ENCODE measurements around the gene ZNF500.

ZNF500 gene

GRCh38 chr16:4798456-4798855, 31.5 kb upstream of the ZNF500 start:
- TF ChIP-seq EZH2 (optimal IDR thresholded peaks at IDR 0.05; ENCODE audit: low read depth, low read length), result no peak
- TF ChIP-seq CTCF (IDR thresholded peaks at IDR 0.05; ENCODE audit: low read length), result no peak
- no peak for TF ChIP-seq EZH2phosphoT487 (IDR thresholded peaks at IDR 0.05; ENCODE audit: low read length)
- H3K27me3 ChIP-seq (replicated peaks; ENCODE audit: insufficient read depth, low read length), result no peaks in the 10 kb centered on the region
- H3K9me2 ChIP-seq (replicated peaks; ENCODE audit: insufficient read depth, low read length), result no peaks in the 10 kb centered on the region
- H3K36me3 ChIP-seq (replicated peaks; ENCODE audit: insufficient read depth, low read length), result no peaks in the 10 kb centered on the region
- no peaks in the 10 kb centered on the region for H4K20me1 ChIP-seq (ENCODE audit: insufficient read depth, low read length)
- DNase-seq, result no peak
- H3F3A ChIP-seq (ENCODE audit: insufficient read depth, low read length), result peaks cover 14% of the 10 kb centered on the region
- H2AFZ ChIP-seq (ENCODE audit: low read length), result no peak overlapping the region
- H3K9ac ChIP-seq (ENCODE audit: low read length), result no peak overlapping the region
- no peaks in the 10 kb centered on the region for H3K79me2 ChIP-seq (ENCODE audit: low read length)
- H3K4me3 ChIP-seq (ENCODE audit: low read length), result no peak overlapping the region
- H3K4me2 ChIP-seq (ENCODE audit: low read depth, low read length), result no peak overlapping the region
- H3K4me1 ChIP-seq (ENCODE audit: low read length), result 0 out of 2 replicates have a peak, but pooled peaks cover 3% of the 10 kb centered on the region
- no peak overlapping the region for H3K27ac ChIP-seq (ENCODE audit: low read length)
- no peaks in the 10 kb centered on the region for H3K9me3 ChIP-seq (replicated peaks; ENCODE audit: insufficient read depth, low read length)

- H3K4me1 ChIP-seq (ENCODE audit: low read length), result 0 out of 2 replicates have a peak, but pooled peaks cover 3% of the 10 kb centered on the region
- H3F3A ChIP-seq (ENCODE audit: insufficient read depth, low read length), result peaks cover 8% of the 10 kb centered on the region
- H3K79me2 ChIP-seq (ENCODE audit: low read length), result no peaks in the 10 kb centered on the region
- no peaks in the 10 kb centered on the region for H3K27me3 ChIP-seq (replicated peaks; ENCODE audit: insufficient read depth, low read length)
- no peak overlapping the region for H3K4me3 ChIP-seq (ENCODE audit: low read length)
- no peak overlapping the region for H3K9ac ChIP-seq (ENCODE audit: low read length)
- H3K9me3 ChIP-seq (replicated peaks; ENCODE audit: insufficient read depth, low read length), result no peaks in the 10 kb centered on the region
- no peaks in the 10 kb centered on the region for H4K20me1 ChIP-seq (ENCODE audit: insufficient read depth, low read length)
- no peaks in the 10 kb centered on the region for H3K9me2 ChIP-seq (replicated peaks; ENCODE audit: insufficient read depth, low read length)
- H3K36me3 ChIP-seq (replicated peaks; ENCODE audit: insufficient read depth, low read length), result no peaks in the 10 kb centered on the region
- no peak overlapping the region for H2AFZ ChIP-seq (ENCODE audit: low read length)
- no peak for TF ChIP-seq CTCF (IDR thresholded peaks at IDR 0.05; ENCODE audit: low read length)
- no peak for TF ChIP-seq EZH2 (optimal IDR thresholded peaks at IDR 0.05; ENCODE audit: low read depth, low read length)
- no peak for TF ChIP-seq EZH2phosphoT487 (IDR thresholded peaks at IDR 0.05; ENCODE audit: low read length)
- DNase-seq, result no peak
- no peak overlapping the region for H3K4me2 ChIP-seq (ENCODE audit: low read depth, low read length)
- no peak overlapping the region for H3K27ac ChIP-seq (ENCODE audit: low read length)
Measured at GRCh38 chr16:4797805-4798252, 30.9 kb upstream of the ZNF500 start.

- Histone ChIP-seq H3F3A (ENCODE audit: insufficient read depth, low read length) (peaks cover 7% of the 10 kb centered on the region), H4K20me1 (ENCODE audit: insufficient read depth, low read length) (no peaks in the 10 kb centered on the region), H3K27me3 (replicated peaks; ENCODE audit: insufficient read depth, low read length) (no peaks in the 10 kb centered on the region), H3K9ac (ENCODE audit: low read length) (no peak overlapping the region), H3K79me2 (ENCODE audit: low read length) (no peaks in the 10 kb centered on the region), H3K4me2 (ENCODE audit: low read depth, low read length) (no peak overlapping the region), H3K4me1 (ENCODE audit: low read length) (0 out of 2 replicates have a peak, but pooled peaks cover 3% of the 10 kb centered on the region), H3K9me2 (replicated peaks; ENCODE audit: insufficient read depth, low read length) (no peaks in the 10 kb centered on the region), H3K9me3 (replicated peaks; ENCODE audit: insufficient read depth, low read length) (no peaks in the 10 kb centered on the region), H3K4me3 (ENCODE audit: low read length) (no peak overlapping the region), H3K27ac (ENCODE audit: low read length) (no peak overlapping the region), H3K36me3 (replicated peaks; ENCODE audit: insufficient read depth, low read length) (no peaks in the 10 kb centered on the region), H2AFZ (ENCODE audit: low read length) (no peak overlapping the region)
- TF ChIP-seq CTCF (IDR thresholded peaks at IDR 0.05; ENCODE audit: low read length) (no peak), EZH2 (optimal IDR thresholded peaks at IDR 0.05; ENCODE audit: low read depth, low read length) (no peak), EZH2phosphoT487 (IDR thresholded peaks at IDR 0.05; ENCODE audit: low read length) (no peak)
- DNase-seq, result no peak
Measured at GRCh38 chr16:4796982-4797804, 30.2 kb upstream of the ZNF500 start.

Measured in MM.1S (cell line).